ENCODE data around the gene FABP3.
A peak's percentile ranks its signal among the peaks of the same experiment; 100 is the strongest.

The FABP3 gene

DNA sequence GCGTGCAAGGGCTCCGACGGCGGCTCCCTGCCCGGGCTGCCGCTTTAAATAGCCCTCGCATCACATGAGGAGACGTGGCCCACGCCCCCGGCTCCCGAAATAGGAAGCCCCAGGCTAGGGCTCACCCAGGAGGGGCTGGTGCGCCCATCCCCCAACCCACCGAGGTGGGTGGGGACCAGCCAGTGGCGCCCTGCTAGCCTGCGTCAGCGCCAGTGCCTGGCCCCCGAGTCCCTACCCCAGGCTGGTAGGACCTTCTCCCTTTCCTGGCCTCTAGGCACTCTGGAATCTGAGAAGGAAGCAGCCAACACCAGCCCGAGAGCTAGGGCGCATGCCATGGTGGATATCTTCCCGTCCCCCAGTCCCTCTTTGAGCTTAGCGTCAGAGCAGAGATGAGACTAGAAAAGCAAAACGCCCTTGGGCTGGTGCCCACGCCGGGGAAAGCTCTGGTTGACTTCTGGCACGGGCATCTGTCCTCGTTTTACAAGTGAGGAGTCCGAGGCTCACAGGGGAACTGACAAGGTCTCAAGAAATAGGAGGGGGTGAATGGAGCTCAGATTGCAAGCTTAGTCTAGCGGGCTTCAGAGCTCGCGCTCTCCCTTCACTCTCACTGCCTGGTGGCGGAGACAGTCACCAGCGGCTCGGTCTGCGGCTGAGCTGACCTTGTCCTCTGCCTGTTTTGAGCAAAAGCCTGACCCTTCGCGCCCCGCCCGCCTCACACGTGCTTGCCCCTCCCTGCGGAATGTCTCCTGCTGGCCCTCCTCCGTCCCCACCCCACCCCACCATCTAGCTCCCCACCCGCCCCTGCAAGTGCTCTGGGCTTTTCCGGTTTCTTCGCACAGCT lies at the start of gene FABP3:
Gene FABP3, minus strand, starts transcription at position 21 of the 841 bp plus-strand sequence. CDS start 62 bp downstream, outside the sequence.
- DNase-seq, result peak; percentile 14

DNA sequence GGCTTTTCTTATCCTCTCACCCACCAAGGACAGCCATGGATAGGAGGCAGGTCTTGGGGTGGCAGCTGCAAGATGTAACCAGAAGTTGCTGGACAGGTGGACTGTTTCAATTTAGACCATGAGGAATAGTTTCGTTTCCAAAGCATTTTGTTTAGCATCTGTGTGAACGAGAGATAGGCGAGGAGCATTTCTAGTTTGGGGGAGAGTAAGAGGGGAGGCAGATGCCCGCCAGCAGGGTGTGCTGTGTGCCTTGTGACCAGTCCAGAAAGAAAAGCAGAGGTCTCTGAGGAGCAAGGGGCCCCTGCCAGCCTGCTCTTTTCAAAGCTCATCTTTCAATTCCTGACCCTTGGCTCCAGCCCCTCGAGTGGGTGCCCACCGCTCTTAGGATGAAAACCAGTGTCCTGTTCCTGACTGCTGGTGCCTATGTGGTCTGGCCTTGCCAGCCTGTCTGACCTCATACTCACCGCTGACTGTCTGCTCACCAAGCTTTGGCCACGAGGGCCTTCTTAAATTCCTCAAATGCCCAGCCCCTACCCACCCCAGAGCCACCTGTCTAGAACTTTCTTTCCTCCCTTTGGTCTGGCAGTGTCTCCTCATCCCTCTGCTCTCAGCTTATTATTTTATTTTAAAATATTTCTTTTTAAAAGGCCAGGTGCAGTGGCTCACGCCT lies 48.6 kb upstream of the FABP3 start:
- DNase-seq, result no peak

DNA sequence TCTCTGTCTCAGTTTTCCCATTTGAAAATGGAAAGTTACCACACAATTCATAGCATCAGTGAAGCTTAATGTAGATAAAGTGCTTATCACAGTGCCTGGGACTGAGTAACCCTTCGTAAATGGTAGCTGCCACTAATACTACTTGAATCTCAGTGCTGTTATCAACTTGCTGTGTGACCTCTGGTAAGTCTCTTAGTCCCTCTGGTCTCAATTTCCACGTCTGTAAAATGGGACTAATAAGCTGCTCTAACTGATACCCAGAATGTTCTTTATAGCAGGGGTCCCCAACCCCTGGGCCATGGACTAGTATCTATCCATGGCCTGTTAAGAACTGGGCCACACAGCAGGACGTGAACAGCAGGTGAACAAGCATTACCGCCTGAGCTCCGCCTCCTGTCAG lies 47.8 kb upstream of the FABP3 start:
- DNase-seq, result no peak

- no peak for DNase-seq
These were observed 45.9 kb upstream of the FABP3 start for GRCh38 chr1:31418626-31419323.

GRCh38 chr1:31417148-31417547 lies 44.3 kb upstream of the FABP3 start:
- DNase-seq, result no peak

GRCh38 chr1:31416101-31416736 lies 43.3 kb upstream of the FABP3 start:
- no peak for DNase-seq

DNA sequence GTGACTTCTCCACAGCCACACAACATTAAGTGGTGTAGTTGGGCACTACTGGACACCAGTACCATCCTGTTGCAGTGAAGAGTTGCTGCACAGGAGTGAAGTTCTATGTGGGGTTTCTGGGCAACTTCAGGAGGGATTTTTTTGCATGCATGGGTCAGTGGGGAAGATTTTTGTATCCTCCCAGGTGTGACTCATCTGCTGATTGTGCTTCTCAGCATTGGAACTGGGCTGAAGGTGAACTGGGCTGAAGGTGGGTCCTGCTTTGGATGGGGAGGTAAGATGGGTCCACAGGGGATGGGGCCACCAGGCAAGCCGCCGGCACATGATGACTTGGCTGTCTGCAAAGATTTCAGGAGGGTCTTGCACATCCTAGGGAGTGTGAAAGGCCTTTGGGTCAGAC lies 42.8 kb upstream of the FABP3 start:
- no peak for DNase-seq

DNA sequence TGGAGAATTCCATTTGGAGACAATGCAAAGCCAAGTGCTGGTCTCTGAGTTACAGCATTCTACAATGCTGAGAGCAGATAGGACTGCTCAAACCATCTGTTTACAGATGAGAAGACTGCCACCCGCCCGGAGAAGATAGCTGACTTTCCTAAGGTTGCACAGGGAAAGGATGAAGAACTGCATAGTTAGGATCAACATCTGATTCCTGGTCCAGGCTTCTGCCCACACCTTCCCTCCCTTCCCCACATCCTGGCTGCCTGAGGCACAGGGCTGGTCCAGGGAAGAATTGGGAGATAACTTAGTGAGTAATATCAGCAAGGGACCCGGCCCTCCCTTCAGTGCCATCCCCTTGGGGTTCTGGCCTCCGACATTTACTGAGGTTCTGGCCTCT lies 42.1 kb upstream of the FABP3 start:
- DNase-seq, result no peak

- no peak for DNase-seq
These were observed 40.6 kb upstream of the FABP3 start for GRCh38 chr1:31413405-31414001.

DNA sequence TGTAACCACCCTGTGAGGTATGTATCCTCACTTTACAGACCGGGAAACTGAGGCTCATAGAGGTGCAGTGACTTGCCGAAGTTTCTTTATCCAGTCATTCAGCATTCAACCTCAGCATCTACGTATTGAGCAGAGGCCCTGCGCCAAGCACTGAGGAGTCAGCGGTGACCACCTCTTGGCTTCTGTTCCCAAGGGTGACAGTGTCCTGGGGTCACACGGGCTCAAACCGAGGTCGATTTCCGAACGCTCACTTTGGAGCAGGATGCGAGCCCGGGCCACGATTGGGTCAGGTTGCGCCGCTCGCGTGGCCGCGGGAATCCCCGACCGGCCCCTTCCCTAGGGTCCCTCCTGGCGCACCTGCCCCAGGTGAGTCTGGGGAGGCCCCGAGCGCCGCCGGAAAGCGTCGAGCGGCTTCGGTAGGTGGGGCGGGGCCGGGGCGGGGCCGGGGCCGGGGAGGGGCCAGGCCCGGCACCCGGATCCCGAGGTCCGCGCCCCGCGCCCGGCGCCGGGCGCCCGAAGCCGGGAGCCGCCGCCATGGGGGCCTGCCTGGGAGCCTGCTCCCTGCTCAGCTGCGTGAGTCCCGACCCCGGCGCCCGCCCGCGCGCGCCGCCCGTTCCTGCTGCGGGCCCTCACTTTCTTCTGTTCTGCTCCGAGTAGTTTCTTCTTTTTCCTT lies 40.0 kb upstream of the FABP3 start, which contains the start of gene SERINC2:
Gene SERINC2, plus strand, starts transcription at position 482 of the 673 bp plus-strand sequence. Its CDS starts 53 bp downstream, at position 535.
- no peak for DNase-seq

- no peak for DNase-seq
These were observed 39.3 kb upstream of the FABP3 start for GRCh38 chr1:31412205-31412604.

- no peak for DNase-seq
These were observed 38.0 kb upstream of the FABP3 start for GRCh38 chr1:31410871-31411270.

DNA sequence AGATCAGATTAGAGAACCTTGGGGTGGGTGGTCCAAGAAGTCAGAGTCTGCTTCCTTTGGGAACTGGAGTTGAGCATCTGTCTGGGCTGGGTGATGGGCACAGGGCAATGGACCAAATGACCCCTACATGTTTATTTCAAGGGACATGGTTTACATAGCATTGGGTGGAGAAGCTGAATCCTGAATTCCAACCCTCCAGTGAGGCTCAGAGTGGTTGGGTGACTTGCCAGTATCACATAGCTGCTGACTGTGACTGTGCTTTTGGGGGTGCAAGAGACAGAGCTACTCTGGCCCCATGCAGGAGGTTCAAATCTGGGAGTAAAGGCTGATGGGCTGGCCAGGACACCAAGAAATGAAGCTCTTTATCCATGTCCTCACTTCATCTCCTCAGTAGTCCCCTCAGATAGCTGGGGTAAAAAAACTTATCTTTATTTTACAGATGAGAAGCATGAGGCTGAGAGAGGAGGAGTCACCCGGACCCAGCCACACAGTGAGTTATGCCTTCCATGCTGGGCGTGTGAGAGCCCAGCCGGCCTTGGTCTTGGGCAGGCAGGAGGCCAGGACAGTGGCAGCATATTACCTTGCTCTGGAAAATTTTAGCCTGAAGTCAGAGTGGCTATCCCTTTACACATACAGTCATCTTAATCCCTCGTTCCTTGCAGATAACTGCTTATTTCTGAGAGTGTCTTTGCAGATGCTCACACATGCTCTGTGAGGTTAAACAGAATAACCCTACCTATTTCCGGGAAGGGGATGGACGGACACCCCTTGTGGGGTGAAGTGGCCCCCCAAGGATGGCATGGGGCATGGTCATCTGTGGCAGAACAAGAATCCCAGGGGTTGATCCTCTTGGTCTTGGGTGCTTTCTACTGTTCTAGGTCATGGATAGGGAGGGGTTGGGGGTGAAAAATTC lies 37.3 kb upstream of the FABP3 start:
- DNase-seq, result no peak

- DNase-seq, result no peak
These were observed 36.0 kb upstream of the FABP3 start for GRCh38 chr1:31408788-31409318.

DNA sequence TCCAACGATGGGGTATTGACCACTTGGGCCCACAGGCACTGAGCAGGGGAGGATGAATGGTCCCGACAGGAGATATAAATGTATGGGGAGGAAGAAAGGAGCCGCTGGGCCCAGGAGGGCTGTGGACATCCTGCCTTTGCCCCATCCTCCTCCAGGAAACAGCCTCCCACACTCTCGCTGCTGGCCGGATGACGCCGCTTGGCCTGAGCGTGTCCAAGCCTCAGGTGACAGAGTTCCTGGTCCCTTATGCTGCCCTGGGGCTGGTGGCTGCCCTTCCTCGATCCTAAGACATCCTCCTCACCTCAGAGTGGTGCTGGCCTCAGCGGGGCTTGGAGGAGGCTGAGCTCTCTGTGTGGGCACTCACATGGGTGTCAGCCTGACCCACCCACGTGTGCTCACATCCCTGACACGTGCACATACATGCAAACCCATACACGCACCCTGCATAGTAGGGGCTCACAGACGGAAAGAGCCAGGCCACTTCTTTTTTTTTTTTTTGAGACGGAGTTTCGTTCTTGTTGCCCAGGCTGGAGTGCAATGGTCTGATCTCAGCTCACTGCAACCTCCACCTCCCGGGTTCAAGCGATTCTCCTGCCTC lies 34.3 kb upstream of the FABP3 start:
- DNase-seq, result no peak

DNA sequence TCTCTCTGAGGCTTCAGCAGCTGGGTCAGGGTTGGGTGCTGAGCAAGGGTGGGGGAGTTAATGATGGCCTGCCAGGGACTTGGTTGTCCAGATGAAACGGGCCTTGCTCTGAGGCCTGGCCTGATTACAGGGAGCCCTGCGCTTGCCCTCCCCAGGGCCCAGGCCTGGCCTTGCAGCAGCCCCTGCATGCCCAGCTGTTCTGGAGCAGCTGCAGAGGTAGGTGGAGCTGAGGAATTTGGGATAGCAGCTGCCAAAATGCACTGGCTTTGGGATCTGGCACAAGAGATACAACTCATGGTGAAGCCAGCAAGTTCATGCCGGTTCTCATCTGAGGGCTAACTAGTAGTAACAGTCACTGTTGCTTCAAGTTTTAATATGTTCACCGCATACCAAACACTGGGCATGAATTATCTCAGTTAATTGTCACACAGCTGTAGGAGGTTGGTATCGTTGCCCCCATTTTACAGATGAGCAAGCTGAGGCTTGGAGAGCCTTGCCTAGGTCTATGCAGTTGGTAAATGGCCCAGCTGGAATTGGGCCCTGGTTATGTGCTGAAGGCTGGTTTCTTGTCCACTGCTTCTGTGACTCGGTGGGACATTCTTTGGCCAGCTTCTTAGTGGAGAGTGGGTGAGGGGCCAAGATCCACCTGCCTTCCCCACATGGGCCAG lies 32.8 kb upstream of the FABP3 start:
- no peak for DNase-seq

DNA sequence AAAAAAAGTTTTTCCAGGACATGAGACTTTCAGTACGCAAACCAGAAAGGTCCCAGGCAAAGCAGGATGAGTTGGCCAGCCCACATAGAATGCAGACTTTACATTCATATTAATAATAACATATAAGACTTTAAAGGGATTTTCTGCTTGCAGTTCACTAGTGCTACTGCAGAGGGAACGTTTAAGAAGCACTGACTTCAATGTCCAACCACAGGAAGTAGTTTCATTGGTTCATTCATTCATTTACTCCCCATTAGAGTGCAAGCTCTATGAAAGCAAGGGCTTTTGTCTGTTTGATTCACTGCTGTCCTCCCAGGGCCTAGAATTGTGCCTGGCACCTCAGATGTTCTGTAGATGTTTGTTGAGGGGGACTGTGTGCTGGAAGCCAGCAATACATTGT lies 28.4 kb upstream of the FABP3 start:
- DNase-seq, result no peak

DNA sequence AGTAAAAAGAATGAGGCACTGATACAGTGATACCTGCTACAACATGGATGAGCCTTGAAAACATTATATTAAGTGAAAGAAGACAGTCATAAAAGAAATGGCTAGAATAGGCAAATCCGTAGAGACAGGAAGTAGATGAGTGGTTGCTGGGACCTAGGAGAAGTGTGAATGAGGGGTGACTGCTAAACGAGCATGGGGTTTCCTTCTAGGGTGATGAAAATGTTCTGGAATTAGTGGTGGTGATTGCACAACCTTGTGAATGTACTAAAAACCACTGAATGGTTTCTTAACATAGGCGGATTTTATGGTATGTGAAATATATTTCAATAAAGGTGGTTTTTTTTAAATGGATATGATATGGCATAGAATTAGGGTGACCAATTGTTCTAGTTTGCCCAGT lies 27.5 kb upstream of the FABP3 start:
- no peak for DNase-seq

DNA sequence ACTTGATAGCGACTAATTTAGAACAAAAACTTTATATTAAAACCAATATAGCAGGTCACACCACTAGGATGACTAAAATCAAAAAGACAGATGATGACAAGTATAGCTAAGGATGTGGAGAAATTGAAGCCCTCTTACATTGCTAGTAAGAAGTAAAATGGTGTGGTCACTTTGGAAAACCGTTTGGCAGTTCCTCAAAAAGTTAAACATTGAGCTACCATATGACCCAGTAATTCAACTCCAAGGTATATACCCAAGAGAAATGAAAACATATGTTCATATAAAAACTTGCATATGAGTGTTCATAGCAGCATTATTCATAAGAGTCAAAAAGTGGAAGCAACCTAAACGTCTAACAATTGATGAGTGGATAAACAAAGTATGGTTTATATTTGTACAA lies 27.1 kb upstream of the FABP3 start:
- DNase-seq, result no peak

GRCh38 chr1:31398246-31398645 lies 25.4 kb upstream of the FABP3 start:
- DNase-seq, result no peak

Data from NCI-H1694 treated with DMSO at 0.1 percent for 48 hours (cell line).